HepG2 (cell line): Measurements from ENCODE around the gene DOCK11. TPM values are rescaled to one million over a fixed set of nuclear protein-coding genes. Genes with fewer than 3 reads are reported as not detected.

Experiments used
- ATAC-seq: fragments of 200-7000 bp; cut with Tn5 transposase; 3 replicates; pipeline ENCODE4 v1.9.1; 2020; ENCODE audit warnings: mild to moderate bottlenecking, moderate library complexity
- BruUV-seq: library from RNA; stranded (reverse); fragments of 400-500 nt; replicated peaks from 2 replicates; lab custom pipeline; 2021; lab: Mats Ljungman, UMichigan
- CTCF ChIA-PET: fragments of 300-600 bp; formaldehyde crosslinking; extraction: SDS; loops from one replicate; lab custom pipeline; 2021; ENCODE audit warnings: low total read pairs, inconsistent platforms, low intra/inter-chr PET ratio; lab: Yijun Ruan, JAX
- POLR2A ChIA-PET: fragments of 350-600 bp; sonication (Branson Sonifier 250); formaldehyde crosslinking; loops from one replicate; lab custom pipeline; 2020; ENCODE audit warnings: antibody characterized with exemption, inconsistent platforms; lab: Yijun Ruan, JAX
- DNase-seq: peaks from one replicate; pipeline ENCODE4 v3.0.0-alpha.2; 2015; ENCODE audit warnings: low spot score
- FAIRE-seq: peaks from 3 replicates; lab custom pipeline; 2011; peaks lifted over from hg19 to GRCh38; lab: Jason Lieb, UNC
- H2AFZ ChIP-seq: one replicate; pipeline ENCODE4 v1.6.1; 2011; ENCODE audit warnings: low read length, inconsistent platforms
- H3K27ac ChIP-seq: fragments of 300-600 bp; 3 replicates; pipeline ENCODE4 v1.8.0; 2011; ENCODE audit warnings: mixed run types, mild to moderate bottlenecking, mixed read lengths, low read length, inconsistent platforms; ENCODE audit not compliant: insufficient read depth; ENCODE audit errors: extremely low read length
- H3K27me3 ChIP-seq, 2 experiments: fragments of 200-600 bp in 1 of 2; 2 replicates in 1 of 2; 3 replicates in 1 of 2; pipeline versions ENCODE4 v1.6.0 to v1.8.0; 2011; ENCODE audit warnings: low read length in 2 of 2, mild to moderate bottlenecking in 2 of 2, moderate library complexity in 2 of 2, inconsistent platforms in 1 of 2; ENCODE audit not compliant: insufficient read depth in 2 of 2, control insufficient read depth in 1 of 2
- H3K36me3 ChIP-seq, 2 experiments: fragments of 200-600 bp in 1 of 2; replicated peaks in 1 of 2; 2 replicates in 1 of 2; 3 replicates in 1 of 2; pipeline versions ENCODE4 v1.5.1 to v1.8.0; 2011; ENCODE audit warnings: low read length in 2 of 2, inconsistent platforms in 1 of 2; ENCODE audit not compliant: insufficient read depth in 2 of 2, control insufficient read depth in 1 of 2
- H3K4me1 ChIP-seq: 2 replicates; pipeline ENCODE4 v1.5.1; 2012; ENCODE audit warnings: low read length, inconsistent platforms; ENCODE audit not compliant: insufficient read depth
- H3K4me2 ChIP-seq: 2 replicates; pipeline ENCODE4 v1.6.0; 2011; ENCODE audit warnings: low read depth, low read length, inconsistent platforms
- H3K4me3 ChIP-seq, 3 experiments: fragments of 200-600 bp in 1 of 3; sonication (generic), shearing (Covaris generic) in 1 of 3; replicated peaks in 1 of 3; 2 replicates each; pipeline ENCODE4 v1.5.1; 2011 to 2016; ENCODE audit warnings: low read length in 3 of 3, inconsistent platforms in 2 of 3, low read depth in 2 of 3, mild to moderate bottlenecking in 2 of 3, control low read depth in 1 of 3, mixed read lengths in 1 of 3; ENCODE audit not compliant: insufficient read depth in 1 of 3
- H3K79me2 ChIP-seq: one replicate; pipeline ENCODE4 v1.6.1; 2011; ENCODE audit warnings: low read length, inconsistent platforms; ENCODE audit not compliant: insufficient read depth
- H3K9ac ChIP-seq: 2 replicates; pipeline ENCODE4 v1.6.0; 2011; ENCODE audit warnings: mild to moderate bottlenecking, low read depth, low read length, inconsistent platforms; ENCODE audit not compliant: insufficient read depth
- H3K9me3 ChIP-seq: 2 replicates; pipeline ENCODE4 v1.5.1; 2012; ENCODE audit warnings: mild to moderate bottlenecking, low read length
- H4K20me1 ChIP-seq: 2 replicates; pipeline ENCODE4 v1.6.0; 2011; ENCODE audit warnings: inconsistent platforms, mild to moderate bottlenecking, low read length, moderate library complexity; ENCODE audit not compliant: insufficient read depth
- ETV5 ChIP-seq: IDR thresholded peaks from 2 replicates; pipeline ENCODE4 v1.6.1; 2018; ENCODE audit warnings: missing biosample characterization, missing genetic modification reagents, inconsistent platforms, borderline replicate concordance
- NR2F6 ChIP-seq, 2 experiments: IDR thresholded peaks; 2 replicates each; pipeline ENCODE4 v1.6.1; 2016; ENCODE audit warnings: antibody characterized with exemption in 1 of 2, mild to moderate bottlenecking in 1 of 2
- SNAI1 ChIP-seq: sonication (generic); formaldehyde crosslinking; IDR thresholded peaks from 2 replicates; pipeline ENCODE4 v1.5.0; 2020; ENCODE audit warnings: mild to moderate bottlenecking, missing genetic modification reagents, borderline replicate concordance
- U2AF1 ChIP-seq: fragments of 200-400 bp; formaldehyde crosslinking; optimal IDR thresholded peaks from 2 replicates; pipeline ENCODE3; 2017; ENCODE audit warnings: mild to moderate bottlenecking, low read depth, low read length
- ZBTB2 ChIP-seq: sonication (generic); formaldehyde crosslinking; IDR thresholded peaks from 2 replicates; pipeline ENCODE4 v1.8.0; 2022; ENCODE audit warnings: low read depth, missing genetic modification reagents
- ZNF570 ChIP-seq: sonication (generic); formaldehyde crosslinking; IDR thresholded peaks from 2 replicates; pipeline ENCODE4 v1.4.0; 2020; ENCODE audit warnings: mild to moderate bottlenecking, missing genetic modification reagents, borderline replicate concordance
- ZNF616 ChIP-seq: sonication (generic); formaldehyde crosslinking; IDR thresholded peaks from 2 replicates; pipeline ENCODE4 v1.5.0; 2020; ENCODE audit warnings: low read depth, mild to moderate bottlenecking, missing genetic modification reagents
- WGBS: methylation state at CpG from one replicate; pipeline ENCODE4 v1.1.6; 2017; ENCODE audit warnings: low lambda C conversion rate; 5-methylcytosine and 5-hydroxymethylcytosine counted together
- in situ Hi-C: cut with HindIII; loops from 2 replicates; pipeline ENCODE4 v1.10.0; 2017; ENCODE audit warnings: low pct_unique_long_range_greater_than_20kb; ENCODE audit not compliant: extremely low pct_ligation_motif_present
- intact Hi-C: fragments of 100-400 bp; cut with micrococcal nuclease; formaldehyde crosslinking; loops from one replicate; pipeline ENCODE4 v1.10.0; 2022; ENCODE audit not compliant: unreplicated experiment
- polyA plus RNA-seq, 8 experiments: library from polyadenylated mRNA; depleted of rRNA in 3 of 8; stranded (reverse) in 7 of 8; unstranded in 1 of 8; fragments of >200 nt; fragmentation: Illumina TruSeq in 4 of 8; extraction: Trizol in 4 of 8; gene quantifications; 2 replicates each; pipeline versions ENCODE4 v1.2.1 to v1.2.3, GENCODE V29; 2011 to 2016; ENCODE audit warnings: low read depth in 4 of 8, missing spikeins in 1 of 8, mixed read lengths in 1 of 8; ENCODE audit not compliant: insufficient read depth in 1 of 8
- total RNA-seq, 5 experiments: library from RNA; depleted of rRNA; stranded (reverse); fragments of >200 nt; fragmentation: Illumina TruSeq; extraction: Trizol; gene quantifications; 2 replicates each; pipeline ENCODE4 v1.2.3, GENCODE V29; 2016; ENCODE audit warnings: low read depth in 1 of 5

The DOCK11 gene
- total and polyA plus RNA-seq, 2 of the 13 experiments (the other 11 are each of a cell fraction or from before 2014, with no cell fraction given) = 0.02 to 0.12 TPM

DNA sequence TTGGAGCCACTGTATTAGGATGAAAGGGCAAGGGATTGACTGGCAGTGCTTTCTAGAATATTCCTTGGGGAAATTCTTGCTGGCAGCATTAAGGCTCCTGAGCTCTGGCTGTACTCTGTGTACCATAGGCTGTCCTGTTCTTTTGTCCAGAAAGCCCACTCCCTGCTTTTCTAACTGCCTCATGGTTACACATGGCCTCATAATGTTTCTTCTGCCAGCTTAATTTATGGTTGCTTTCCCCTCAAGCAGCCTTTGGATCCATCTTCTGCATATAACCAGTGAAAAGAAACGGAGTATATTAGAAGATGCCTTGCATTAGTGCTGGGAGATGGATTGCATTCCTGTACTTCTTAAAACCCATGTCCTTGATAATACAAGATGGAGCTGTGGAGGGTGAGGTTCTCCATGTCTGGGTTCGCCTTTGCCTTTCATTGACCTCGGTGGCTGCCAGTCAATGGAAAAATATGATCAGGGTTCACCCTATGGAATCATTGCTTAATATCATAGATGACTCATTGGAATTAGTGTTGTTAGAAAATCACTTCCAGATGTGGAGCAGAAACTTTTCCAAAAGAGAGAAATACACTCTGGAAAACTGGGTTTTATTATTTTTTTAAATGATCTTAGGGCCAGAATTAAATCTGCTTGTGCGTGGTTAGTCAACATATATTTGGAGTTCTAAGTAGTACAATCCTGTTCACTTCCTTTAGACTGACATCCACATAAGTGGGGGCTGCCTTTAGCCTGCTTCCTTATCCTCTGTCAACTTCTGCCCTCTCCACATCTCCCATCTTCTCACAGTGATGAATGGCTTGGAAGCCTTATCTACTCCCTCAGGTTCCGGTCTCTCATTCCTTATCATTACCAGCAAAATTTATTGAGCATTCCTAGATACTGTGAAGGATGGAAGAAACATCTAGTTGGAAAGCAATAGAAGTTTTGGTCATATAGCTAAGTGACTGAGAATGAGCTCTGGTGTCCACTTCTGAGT lies 24.9 kb downstream of the DOCK11 start (continued):
- no peak for TF ChIP-seq ZNF616 (CRISPR knock-in tag)

DNA sequence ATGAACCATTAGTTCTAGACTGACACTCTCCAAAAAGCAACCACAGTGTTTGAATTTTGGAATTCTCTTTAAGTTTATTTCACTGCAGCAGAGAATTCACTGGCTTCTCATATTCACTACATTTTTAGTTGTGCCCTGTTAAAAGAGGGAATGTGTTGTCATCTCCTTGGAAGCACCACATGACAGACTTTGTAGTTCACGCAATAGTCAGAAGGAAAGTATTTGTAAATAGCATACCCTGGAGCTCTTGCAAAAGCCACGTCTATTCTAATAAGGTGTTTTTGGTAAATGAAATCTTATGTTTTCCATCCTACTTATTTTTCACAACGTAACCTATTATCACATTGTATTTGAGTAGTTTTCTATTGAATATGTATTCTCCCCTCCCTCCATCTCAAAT lies 25.8 kb downstream of the DOCK11 start:
- TF ChIP-seq ETV5 (CRISPR knock-in tag) (no peak), NR2F6 (IDR thresholded peaks at IDR 0.05) (no peak), NR2F6 (CRISPR knock-in tag; IDR thresholded peaks at IDR 0.05) (no peak), ZNF570 (CRISPR knock-in tag) (no peak), ZBTB2 (CRISPR knock-in tag) (no peak), SNAI1 (CRISPR knock-in tag) (no peak), U2AF1 (no peak)
- in situ Hi-C loops (no loop called here), intact Hi-C loops (no loop called here)
- WGBS = 69% methylated on average over 3 of the region's 3 CpGs
- ChIA-PET POLR2A (no interaction called here), CTCF (no interaction called here)
- H3K9me3 ChIP-seq = no peaks in the 10 kb centered on the region
- H3K4me2 ChIP-seq = no peak overlapping the region
- H3K27me3 ChIP-seq = no peaks in the 10 kb centered on the region
- no peak overlapping the region for H3K9ac ChIP-seq
- ATAC-seq (no peak), FAIRE-seq (no peak), DNase-seq (no peak)
- H3K36me3 ChIP-seq = no peaks in the 10 kb centered on the region
- H4K20me1 ChIP-seq = no peaks in the 10 kb centered on the region
- no peak overlapping the region for H2AFZ ChIP-seq
- H3K79me2 ChIP-seq = no peaks in the 10 kb centered on the region
- H3K27ac ChIP-seq = no peak overlapping the region
- no peak overlapping the region for H3K4me3 ChIP-seq
- BruUV-seq = no TSS peak
- no peaks in the 10 kb centered on the region for H3K4me1 ChIP-seq
